Transverse colon (tissue), 4 donors: ENCODE data around the gene GBX1.

Experiments used
- CTCF ChIP-seq, 5 experiments: fragments of 200-600 bp in 3 of 5; fragments of 450-650 bp in 2 of 5; sonication (generic) in 3 of 5; IDR thresholded peaks; 1 replicate in 2 of 5; 2 replicates in 3 of 5; pipeline ENCODE4 v1.5.1; 2016 to 2017; ENCODE audit warnings: antibody characterized with exemption in 5 of 5, inconsistent platforms in 3 of 5, mild to moderate bottlenecking in 2 of 5, moderate library complexity in 1 of 5
- EP300 ChIP-seq: sonication (generic); formaldehyde crosslinking; IDR thresholded peaks from one replicate; pipeline ENCODE4 v1.6.1; 2017; ENCODE audit warnings: antibody characterized with exemption, low read depth
- POLR2A ChIP-seq: fragments of 450-650 bp; IDR thresholded peaks from one replicate; pipeline ENCODE4 v1.6.1; 2016; ENCODE audit warnings: antibody characterized with exemption, mild to moderate bottlenecking, moderate library complexity
- POLR2AphosphoS5 ChIP-seq, 3 donors: sonication (generic); formaldehyde crosslinking; IDR thresholded peaks; one replicate each; pipeline ENCODE4 v1.6.1; 2016; ENCODE audit warnings: antibody characterized with exemption in 3 of 3

- TF ChIP-seq CTCF (IDR thresholded peaks at IDR 0.05): no peak
- no peak for TF ChIP-seq POLR2A
- TF ChIP-seq POLR2AphosphoS5 (IDR thresholded peaks at IDR 0.05): no peak
- TF ChIP-seq EP300: no peak
Measured at GRCh38 chr7:151189038-151189437, 21.5 kb upstream of the GBX1 start.
